ENCODE measurements around the gene CPEB3. TPM values are rescaled to one million over a fixed set of nuclear protein-coding genes. Genes with fewer than 3 reads are reported as not detected.

The CPEB3 gene
- total and polyA plus RNA-seq, 12 donors, result 1.6 to 13.4 (median 6.1) TPM

- TF ChIP-seq, protein P1, sequence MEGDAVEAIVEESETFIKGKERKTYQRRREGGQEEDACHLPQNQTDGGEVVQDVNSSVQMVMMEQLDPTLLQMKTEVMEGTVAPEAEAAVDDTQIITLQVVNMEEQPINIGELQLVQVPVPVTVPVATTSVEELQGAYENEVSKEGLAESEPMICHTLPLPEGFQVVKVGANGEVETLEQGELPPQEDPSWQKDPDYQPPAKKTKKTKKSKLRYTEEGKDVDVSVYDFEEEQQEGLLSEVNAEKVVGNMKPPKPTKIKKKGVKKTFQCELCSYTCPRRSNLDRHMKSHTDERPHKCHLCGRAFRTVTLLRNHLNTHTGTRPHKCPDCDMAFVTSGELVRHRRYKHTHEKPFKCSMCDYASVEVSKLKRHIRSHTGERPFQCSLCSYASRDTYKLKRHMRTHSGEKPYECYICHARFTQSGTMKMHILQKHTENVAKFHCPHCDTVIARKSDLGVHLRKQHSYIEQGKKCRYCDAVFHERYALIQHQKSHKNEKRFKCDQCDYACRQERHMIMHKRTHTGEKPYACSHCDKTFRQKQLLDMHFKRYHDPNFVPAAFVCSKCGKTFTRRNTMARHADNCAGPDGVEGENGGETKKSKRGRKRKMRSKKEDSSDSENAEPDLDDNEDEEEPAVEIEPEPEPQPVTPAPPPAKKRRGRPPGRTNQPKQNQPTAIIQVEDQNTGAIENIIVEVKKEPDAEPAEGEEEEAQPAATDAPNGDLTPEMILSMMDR (IDR thresholded peaks at IDR 0.05), result no peak
- no peak for TF ChIP-seq POLR2A (IDR thresholded peaks at IDR 0.05)
These were observed 32.2 kb upstream of the CPEB3 start for GRCh38 chr10:92323079-92323478.

GRCh38 chr10:92316610-92317009 lies 25.7 kb upstream of the CPEB3 start:
- H3K27me3 ChIP-seq, result no peaks in the 10 kb centered on the region
- intact Hi-C loops (cut with DNase I), result no loop called here
- no peaks in the 10 kb centered on the region for H3K9me3 ChIP-seq (replicated peaks in 1 of 3)
- H3K4me1 ChIP-seq (replicated peaks in 1 of 2), result peaks cover 6 to 14% of the 10 kb centered on the region in 2 donors
- 83 to 92% (median 89%) methylated on average over 2 of the region's 2 CpGs for WGBS, 4 donors
- peaks cover 0 to 7% of the 10 kb centered on the region in 2 donors for H3K36me3 ChIP-seq (replicated peaks in 1 of 2)
- H3K27ac ChIP-seq, result no peak overlapping the region
- DNase-seq, result no peak
- H3K4me3 ChIP-seq, result no peak overlapping the region
- TF ChIP-seq, protein P1 (IDR thresholded peaks at IDR 0.05), result no peak
- no peak for TF ChIP-seq POLR2A (IDR thresholded peaks at IDR 0.05)

More at GRCh38 chr10:92323079-92323478, 32.2 kb upstream of the CPEB3 start:
- H3K4me3 ChIP-seq, result no peak overlapping the region
- no peaks in the 10 kb centered on the region for H3K36me3 ChIP-seq (replicated peaks in 1 of 2)
- no peaks in the 10 kb centered on the region for H3K9me3 ChIP-seq (replicated peaks in 1 of 3)
- no peak overlapping the region for H3K27ac ChIP-seq
- DNase-seq, result no peak
- no peaks in the 10 kb centered on the region for H3K27me3 ChIP-seq
- WGBS, 4 donors, result 73 to 94% (median 89%) methylated on average over 2 of the region's 2 CpGs
- peaks cover 0 to 12% of the 10 kb centered on the region in 2 donors for H3K4me1 ChIP-seq (replicated peaks in 1 of 2)
- intact Hi-C loops (cut with DNase I), result no loop called here

- Histone ChIP-seq H3K27me3 (no peaks in the 10 kb centered on the region), H3K9me3 (replicated peaks in 1 of 3) (no peaks in the 10 kb centered on the region), H3K27ac (no peak overlapping the region), H3K4me1 (replicated peaks in 1 of 2) (peaks cover 6 to 21% of the 10 kb centered on the region in 2 donors), H3K4me3 (no peak overlapping the region), H3K36me3 (replicated peaks in 1 of 2) (peaks cover 0 to 7% of the 10 kb centered on the region in 2 donors)
- intact Hi-C loops (cut with DNase I), result no loop called here
- 93 to 99% (median 96%) methylated on average over 3 of the region's 3 CpGs for WGBS, 4 donors
- DNase-seq, result no peak
- TF ChIP-seq, protein P1 (IDR thresholded peaks at IDR 0.05), result no peak
- TF ChIP-seq POLR2A (IDR thresholded peaks at IDR 0.05), result no peak
These were observed 22.9 kb upstream of the CPEB3 start for GRCh38 chr10:92313750-92314149.

GRCh38 chr10:92309272-92309671 lies 18.4 kb upstream of the CPEB3 start:
- TF ChIP-seq POLR2A (IDR thresholded peaks at IDR 0.05), result no peak
- TF ChIP-seq, protein P1 (IDR thresholded peaks at IDR 0.05), result no peak
- WGBS, 4 donors, result 43 to 68% (median 64%) methylated on average over 1 of the region's 1 CpG
- Histone ChIP-seq H3K4me3 (no peak overlapping the region), H3K4me1 (replicated peaks in 1 of 2) (peaks cover 0 to 25% of the 10 kb centered on the region in 2 donors), H3K9me3 (replicated peaks in 1 of 3) (no peaks in the 10 kb centered on the region), H3K36me3 (replicated peaks in 1 of 2) (peaks cover 0 to 7% of the 10 kb centered on the region in 2 donors), H3K27me3 (no peaks in the 10 kb centered on the region), H3K27ac (no peak overlapping the region)
- DNase-seq, result no peak
- intact Hi-C loops (cut with DNase I), result no loop called here

Measured in adrenal gland (tissue), 12 donors.